ENCODE data around the gene MAP3K1. TPM values are rescaled to one million over a fixed set of nuclear protein-coding genes. Genes with fewer than 3 reads are reported as not detected.

Gene MAP3K1
- total RNA-seq, 1 donor from 2014 or later, result 5.7 TPM

- Histone ChIP-seq H3K9me3 (replicated peaks) (no peaks in the 10 kb centered on the region), H3K27me3 (ENCODE audit: low read depth) (no peaks in the 10 kb centered on the region), H3K4me3 (no peak overlapping the region), H3K4me1 (no peaks in the 10 kb centered on the region), H3K27ac (replicated peaks) (no peak overlapping the region), H3K36me3 (peaks cover 91% of the 10 kb centered on the region)
- intact Hi-C loops (cut with micrococcal nuclease), result no loop called here
- DNase-seq, result no peak
- TF ChIP-seq, protein P1, sequence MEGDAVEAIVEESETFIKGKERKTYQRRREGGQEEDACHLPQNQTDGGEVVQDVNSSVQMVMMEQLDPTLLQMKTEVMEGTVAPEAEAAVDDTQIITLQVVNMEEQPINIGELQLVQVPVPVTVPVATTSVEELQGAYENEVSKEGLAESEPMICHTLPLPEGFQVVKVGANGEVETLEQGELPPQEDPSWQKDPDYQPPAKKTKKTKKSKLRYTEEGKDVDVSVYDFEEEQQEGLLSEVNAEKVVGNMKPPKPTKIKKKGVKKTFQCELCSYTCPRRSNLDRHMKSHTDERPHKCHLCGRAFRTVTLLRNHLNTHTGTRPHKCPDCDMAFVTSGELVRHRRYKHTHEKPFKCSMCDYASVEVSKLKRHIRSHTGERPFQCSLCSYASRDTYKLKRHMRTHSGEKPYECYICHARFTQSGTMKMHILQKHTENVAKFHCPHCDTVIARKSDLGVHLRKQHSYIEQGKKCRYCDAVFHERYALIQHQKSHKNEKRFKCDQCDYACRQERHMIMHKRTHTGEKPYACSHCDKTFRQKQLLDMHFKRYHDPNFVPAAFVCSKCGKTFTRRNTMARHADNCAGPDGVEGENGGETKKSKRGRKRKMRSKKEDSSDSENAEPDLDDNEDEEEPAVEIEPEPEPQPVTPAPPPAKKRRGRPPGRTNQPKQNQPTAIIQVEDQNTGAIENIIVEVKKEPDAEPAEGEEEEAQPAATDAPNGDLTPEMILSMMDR (IDR thresholded peaks at IDR 0.05; ENCODE audit: borderline replicate concordance), result no peak
These were observed 126.6 kb downstream of the MAP3K1 start for GRCh38 chr5:56941981-56942380.

Other genes starting within 250 kb of the MAP3K1 start
- 16.3 TPM for gene SETD9, start 94.0 kb downstream of the MAP3K1 start, total RNA-seq
- gene MIER3, start 136.6 kb downstream of the MAP3K1 start, total RNA-seq, result 13.4 TPM